CD4-positive, alpha-beta T cell treated with Interferon alpha-2 for 1 hour (primary cell): Measurements from ENCODE around the gene NPRL2.
A peak's percentile ranks its signal among the peaks of the same experiment; 100 is the strongest.

Experiments
- DNase-seq, 2 donors: peaks; one replicate each; pipeline ENCODE4 v3.0.0-alpha.2; 2020 to 2022

NPRL2 gene

GRCh38 chr3:50303013-50303815, 47.4 kb downstream of the NPRL2 start, which contains the start of gene HYAL1:
HYAL1 (minus strand) TSS chr3:50303574; CDS start chr3:50302956, 618 bp downstream.
- DNase-seq, result no peak

GRCh38 chr3:50302095-50303012, 48.2 kb downstream of the NPRL2 start:
- no peak for DNase-seq

- no peak for DNase-seq
Observed at GRCh38 chr3:50300681-50301254, 49.8 kb downstream of the NPRL2 start.

- peak; percentile 34 to 61 for DNase-seq
Observed at GRCh38 chr3:50299929-50300680, 50.5 kb downstream of the NPRL2 start.

GRCh38 chr3:50299638-50299928, 51.0 kb downstream of the NPRL2 start:
- DNase-seq, result no peak

- DNase-seq, result peak; percentile 99 to 100
Observed at GRCh38 chr3:50298836-50299637, 51.5 kb downstream of the NPRL2 start, which contains the start of the genes HYAL3 and NAA80. HYAL3 (minus strand) TSS chr3:50299405; CDS start chr3:50295602, 3,803 bp downstream. NAA80 (minus strand) TSS chr3:50299405; CDS start chr3:50297463, 1,942 bp downstream.

- DNase-seq, result peak in 1 of 2 donors; percentile 28
Observed at GRCh38 chr3:50297896-50298725, 52.5 kb downstream of the NPRL2 start.

- no peak for DNase-seq
Observed at GRCh38 chr3:50297384-50297775, 53.2 kb downstream of the NPRL2 start.
